ENCODE data around the gene RABGEF1. TPM values are rescaled to one million over a fixed set of nuclear protein-coding genes. Genes with fewer than 3 reads are reported as not detected.
"Not testable (repeated sequence)": the region's sequence is repeated elsewhere in the genome, so short reads cannot be mapped to it uniquely, and the experiment has no call there.

The RABGEF1 gene
- total RNA-seq, result 10 to 100 TPM; 24.7 to 25.8 TPM

DNA sequence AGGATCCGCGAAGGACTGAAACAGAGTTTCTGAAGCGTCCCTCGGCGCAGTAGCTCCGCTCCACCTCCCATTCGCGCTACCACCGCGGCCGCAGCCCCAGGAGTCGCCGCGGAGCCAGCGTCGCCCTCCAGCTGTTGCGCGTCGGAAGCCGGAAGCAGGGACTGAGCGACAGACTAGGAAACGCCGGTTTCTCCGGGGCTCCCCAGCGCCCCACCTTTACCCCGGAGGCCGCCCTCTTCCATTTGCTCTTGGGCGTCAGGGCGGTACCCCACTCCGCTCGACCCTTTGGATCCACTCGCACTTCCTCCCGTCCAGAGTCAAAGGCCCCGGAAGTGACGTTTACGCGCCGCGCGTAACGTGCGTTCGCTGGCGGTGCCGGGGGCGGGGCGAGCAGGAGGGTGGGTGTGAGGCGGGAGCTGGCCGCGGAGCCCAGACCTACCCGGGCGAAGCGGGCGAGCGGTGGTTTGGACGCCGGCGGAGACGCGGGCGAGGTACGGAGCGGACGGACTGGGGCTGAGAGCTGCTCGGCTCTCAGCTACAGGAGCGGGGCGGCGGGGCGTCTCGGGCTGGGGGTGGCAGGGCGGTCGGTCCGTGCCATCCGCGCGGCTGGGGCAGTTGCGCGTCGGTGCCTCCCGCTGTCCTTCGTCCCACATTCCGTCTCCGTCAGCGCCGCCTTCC lies at the start of gene RABGEF1:
TSS of gene RABGEF1 (plus strand) at position 432 of the 678 bp plus-strand sequence. CDS start 31,167 bp downstream, outside the sequence.
- POLR2A ChIA-PET, result interaction anchor here (0.7 to 2.5 kb wide), 11 partner anchors 46 to 626 kb away, joined by 3 to 17 read pairs (median 6); partner anchors contain the start of genes CRCP, KCTD7 and SBDS
- Mint-ChIP-seq H3K9me3 (peaks cover 10% of the 10 kb centered on the region), H3K27ac (peak within 1 kb of the TSS; percentile 99), H3K4me3 (peak within 1 kb of the TSS; percentile 96), H3K36me3 (peaks cover 23% of the 10 kb centered on the region), H3K27me3 (no peaks in the 10 kb centered on the region), H3K4me1 (peaks cover 10% of the 10 kb centered on the region)
- DNase-seq, result peak; percentile 97
- ATAC-seq (ENCODE audit: low read depth), result peak; percentile 96

DNA sequence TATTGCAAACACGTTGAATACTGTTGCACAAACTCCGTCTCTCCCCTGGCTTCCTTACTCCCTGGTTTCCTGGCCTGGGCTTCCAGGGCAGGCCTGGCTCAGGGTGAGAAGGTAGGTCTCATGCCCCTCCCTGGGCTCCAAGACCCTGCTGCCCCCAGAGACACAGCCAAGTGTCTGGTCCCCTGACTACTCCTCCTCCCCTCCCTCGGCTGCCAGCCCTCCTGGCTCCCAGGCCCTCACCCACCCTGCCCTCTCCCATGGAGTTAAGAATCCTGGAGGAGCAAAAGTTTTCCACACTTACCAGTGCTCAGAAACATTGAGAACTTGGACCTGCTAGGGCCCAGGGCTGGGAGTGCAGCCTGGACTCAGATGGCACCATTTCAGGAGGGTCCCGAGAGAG lies 47.2 kb upstream of the RABGEF1 start:
- no peak overlapping the region for H3K27ac Mint-ChIP-seq
- peaks cover 2% of the 10 kb centered on the region for H3K9me3 Mint-ChIP-seq
- no peak for ATAC-seq (ENCODE audit: low read depth)
- H3K27me3 Mint-ChIP-seq, result no peaks in the 10 kb centered on the region
- POLR2A ChIA-PET, result no interaction called here
- H3K4me1 Mint-ChIP-seq, result no peaks in the 10 kb centered on the region
- H3K4me3 Mint-ChIP-seq, result no peak overlapping the region
- no peak for DNase-seq
- H3K36me3 Mint-ChIP-seq, result peaks cover 3% of the 10 kb centered on the region

- Mint-ChIP-seq H3K36me3 (no peaks in the 10 kb centered on the region), H3K9me3 (no peaks in the 10 kb centered on the region), H3K27me3 (no peaks in the 10 kb centered on the region), H3K27ac (no peak overlapping the region), H3K4me1 (no peaks in the 10 kb centered on the region), H3K4me3 (no peak overlapping the region)
- ATAC-seq (ENCODE audit: low read depth) (no peak), DNase-seq (no peak)
- POLR2A ChIA-PET, result interaction anchor here (1.2 kb wide), 1 partner anchor 46 kb away, joined by 3 read pairs; the partner anchor contains the start of gene RABGEF1
Observed at GRCh38 chr7:66694286-66694685, 46.2 kb upstream of the RABGEF1 start.

- not testable (repeated sequence) for H3K27me3 Mint-ChIP-seq, H3K36me3 Mint-ChIP-seq, H3K27ac Mint-ChIP-seq
Observed at GRCh38 chr7:66695417-66695816, 45.1 kb upstream of the RABGEF1 start.

DNA sequence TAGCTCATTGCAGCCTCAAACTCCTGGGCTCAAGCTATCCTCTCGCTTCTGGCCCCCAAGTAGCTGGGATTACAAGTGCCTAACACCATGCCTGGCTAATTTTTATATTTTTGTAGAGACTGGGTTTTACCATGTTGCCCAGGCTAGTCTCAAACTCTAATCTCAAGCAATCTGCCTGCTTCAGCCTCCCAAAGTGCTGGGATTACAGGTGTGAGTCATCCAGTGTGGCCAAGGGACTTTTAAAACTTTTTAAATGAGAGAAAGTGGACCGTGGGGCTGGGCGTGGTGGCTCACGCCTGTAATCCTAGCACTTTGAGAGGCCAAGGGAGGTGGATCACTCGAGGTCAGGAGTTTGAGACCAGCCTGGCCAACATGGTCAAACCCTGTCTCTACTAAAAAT lies 44.4 kb upstream of the RABGEF1 start:
- H3K4me1 Mint-ChIP-seq; ATAC-seq (ENCODE audit: low read depth); H3K27me3 Mint-ChIP-seq; H3K9me3 Mint-ChIP-seq; DNase-seq; H3K27ac Mint-ChIP-seq; H3K4me3 Mint-ChIP-seq; POLR2A ChIA-PET; H3K36me3 Mint-ChIP-seq: not testable (repeated sequence)

More at GRCh38 chr7:66695417-66695816, 45.1 kb upstream of the RABGEF1 start:
- not testable (repeated sequence) for H3K4me1 Mint-ChIP-seq; ATAC-seq (ENCODE audit: low read depth); H3K4me3 Mint-ChIP-seq; DNase-seq; H3K9me3 Mint-ChIP-seq
- POLR2A ChIA-PET, result interaction anchor here (1.2 kb wide), 1 partner anchor 45 kb away, joined by 3 read pairs; the partner anchor contains the start of gene RABGEF1

GRCh38 chr7:66696774-66697191 lies 43.8 kb upstream of the RABGEF1 start:
- H3K9me3 Mint-ChIP-seq, result no peaks in the 10 kb centered on the region
- H3K4me3 Mint-ChIP-seq, result no peak overlapping the region
- no peaks in the 10 kb centered on the region for H3K4me1 Mint-ChIP-seq
- no peaks in the 10 kb centered on the region for H3K27me3 Mint-ChIP-seq
- no peak for DNase-seq
- no peak for ATAC-seq (ENCODE audit: low read depth)
- no peak overlapping the region for H3K27ac Mint-ChIP-seq
- POLR2A ChIA-PET, result no interaction called here
- H3K36me3 Mint-ChIP-seq, result no peaks in the 10 kb centered on the region

DNA sequence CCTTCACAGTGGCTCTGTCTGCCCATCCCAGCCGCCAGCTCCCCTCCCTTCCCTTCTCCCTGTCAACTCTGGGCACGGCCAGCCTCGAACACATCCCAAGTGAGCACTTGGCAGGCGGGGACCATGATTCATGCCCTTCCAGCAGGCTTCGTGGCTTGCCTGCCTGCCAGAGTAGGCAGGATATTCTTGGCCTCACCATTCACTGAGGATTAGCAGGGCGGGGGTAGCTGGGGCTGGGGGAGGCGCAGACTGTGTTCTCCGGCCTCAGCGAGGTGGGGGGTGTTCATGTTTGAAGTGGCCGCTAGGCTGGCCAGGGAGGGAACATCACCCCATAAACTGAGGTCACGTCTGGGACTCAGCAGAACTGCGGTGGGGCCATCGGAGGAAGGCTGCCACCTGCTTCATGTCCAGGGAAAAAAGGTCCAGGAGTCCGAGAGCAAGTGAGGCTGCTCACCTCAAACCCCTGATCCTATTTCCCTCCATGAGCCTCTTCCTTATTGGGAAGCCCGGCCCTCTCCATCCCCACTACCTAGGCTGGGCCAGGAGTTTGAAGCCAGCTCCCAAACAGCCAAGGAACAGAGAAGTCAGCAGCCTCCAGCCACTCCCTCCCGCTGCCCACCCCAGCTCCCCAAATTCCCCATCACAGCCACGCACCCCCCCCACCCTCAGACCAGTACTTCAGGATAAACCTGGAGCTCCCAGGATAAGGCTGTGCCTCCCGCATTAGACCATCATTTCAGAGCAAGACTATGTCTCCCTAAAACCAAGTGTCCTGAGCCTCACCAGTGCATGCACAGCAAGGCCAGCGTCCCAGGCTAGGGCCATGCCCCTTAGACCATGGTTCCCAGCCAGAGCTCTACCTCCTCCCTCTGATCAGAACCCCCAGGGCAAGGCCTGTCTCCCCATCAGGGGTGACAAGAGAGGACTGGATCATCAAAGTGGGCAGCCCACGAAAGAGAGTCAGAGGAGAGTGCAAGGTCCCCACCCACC lies 42.8 kb upstream of the RABGEF1 start:
- Mint-ChIP-seq H3K27ac (no peak overlapping the region), H3K9me3 (no peaks in the 10 kb centered on the region), H3K27me3 (no peaks in the 10 kb centered on the region), H3K4me3 (no peak overlapping the region), H3K36me3 (peaks cover 3% of the 10 kb centered on the region), H3K4me1 (no peaks in the 10 kb centered on the region)
- ATAC-seq (ENCODE audit: low read depth) (no peak), DNase-seq (no peak)
- POLR2A ChIA-PET, result no interaction called here

GRCh38 chr7:66698652-66699205 lies 41.8 kb upstream of the RABGEF1 start:
- H3K27ac Mint-ChIP-seq, result no peak overlapping the region
- DNase-seq (no peak), ATAC-seq (ENCODE audit: low read depth) (no peak)
- POLR2A ChIA-PET, result no interaction called here
- no peaks in the 10 kb centered on the region for H3K27me3 Mint-ChIP-seq
- H3K4me1 Mint-ChIP-seq, result no peaks in the 10 kb centered on the region
- H3K36me3 Mint-ChIP-seq, result peaks cover 3% of the 10 kb centered on the region
- H3K9me3 Mint-ChIP-seq, result no peaks in the 10 kb centered on the region
- no peak overlapping the region for H3K4me3 Mint-ChIP-seq

DNA sequence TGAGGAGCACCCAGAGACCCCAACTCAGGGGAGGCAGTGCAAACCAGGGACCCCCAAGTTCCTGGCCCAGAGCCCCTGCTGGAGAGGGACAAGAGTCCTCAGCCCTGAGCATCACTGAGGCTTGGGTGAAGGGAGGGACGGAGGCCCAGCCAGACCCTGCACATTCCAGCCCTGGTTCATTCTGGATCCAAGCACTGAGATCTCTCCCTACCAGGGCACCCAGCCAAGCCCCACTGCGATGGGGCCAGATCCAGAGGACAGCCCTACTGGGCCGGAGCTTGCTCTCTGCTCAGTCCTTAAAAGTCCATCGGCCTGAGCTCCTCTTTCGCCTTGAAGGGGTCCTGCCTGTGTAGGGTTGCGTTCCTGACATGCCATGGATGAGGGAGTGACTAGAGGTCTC lies 40.5 kb upstream of the RABGEF1 start:
- no peak overlapping the region for H3K27ac Mint-ChIP-seq
- H3K4me3 Mint-ChIP-seq, result no peak overlapping the region

GRCh38 chr7:66700633-66701131 lies 39.9 kb upstream of the RABGEF1 start:
- Mint-ChIP-seq H3K4me1 (no peaks in the 10 kb centered on the region), H3K36me3 (peaks cover 3% of the 10 kb centered on the region), H3K4me3 (no peak overlapping the region), H3K9me3 (no peaks in the 10 kb centered on the region), H3K27me3 (no peaks in the 10 kb centered on the region), H3K27ac (no peak overlapping the region)
- ATAC-seq (ENCODE audit: low read depth), result no peak
- DNase-seq, result no peak
- POLR2A ChIA-PET, result no interaction called here

More for the DNA sequence above, 40.5 kb upstream of the RABGEF1 start:
- H3K36me3 Mint-ChIP-seq, result peaks cover 3% of the 10 kb centered on the region
- no peaks in the 10 kb centered on the region for H3K9me3 Mint-ChIP-seq
- ATAC-seq (ENCODE audit: low read depth) (no peak), DNase-seq (no peak)
- POLR2A ChIA-PET, result no interaction called here
- no peaks in the 10 kb centered on the region for H3K4me1 Mint-ChIP-seq
- no peaks in the 10 kb centered on the region for H3K27me3 Mint-ChIP-seq

DNA sequence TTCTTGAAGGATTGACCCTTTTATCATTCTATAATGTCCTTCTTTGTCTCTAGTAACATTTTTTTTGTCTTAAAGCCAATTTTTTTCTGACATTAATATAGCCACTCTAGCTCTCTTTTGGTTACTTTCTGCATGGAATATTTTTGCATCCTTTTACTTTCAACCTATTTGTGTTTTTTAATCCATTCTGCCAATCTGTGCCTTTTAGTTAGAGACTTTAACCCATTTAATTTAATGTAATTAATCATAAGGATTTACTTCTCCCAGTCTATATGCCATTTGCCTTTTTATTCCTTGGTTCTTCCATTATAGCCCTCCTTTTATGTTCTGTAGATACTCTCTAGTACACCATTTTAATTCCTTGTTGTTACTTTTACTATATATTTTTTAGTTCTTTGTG lies 32.7 kb upstream of the RABGEF1 start:
- DNase-seq, result no peak
- POLR2A ChIA-PET, result no interaction called here
- Mint-ChIP-seq H3K4me3 (no peak overlapping the region), H3K27ac (no peak overlapping the region), H3K9me3 (no peaks in the 10 kb centered on the region), H3K36me3 (peaks cover 10% of the 10 kb centered on the region), H3K4me1 (no peaks in the 10 kb centered on the region), H3K27me3 (no peaks in the 10 kb centered on the region)
- no peak for ATAC-seq (ENCODE audit: low read depth)

DNA sequence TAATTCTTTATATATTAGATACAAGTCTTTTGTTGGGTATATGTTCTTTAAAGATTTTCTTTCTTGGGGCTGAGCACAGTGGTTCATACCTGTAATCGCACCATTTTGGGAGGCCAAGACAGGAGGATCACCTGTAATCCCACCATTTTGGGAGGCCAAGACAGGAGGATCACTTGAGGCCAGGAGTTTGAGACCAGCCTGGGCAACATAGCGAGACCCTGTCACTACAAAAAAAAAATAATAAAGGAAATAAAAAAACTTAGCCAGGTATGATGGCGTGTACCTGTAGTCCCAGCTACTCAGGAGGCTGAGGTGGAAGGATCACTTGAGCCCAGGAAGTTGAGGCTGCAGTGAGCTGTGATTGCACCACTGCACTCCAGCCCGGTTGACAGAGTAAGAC lies 29.8 kb upstream of the RABGEF1 start:
- H3K36me3 Mint-ChIP-seq, result peaks cover 30% of the 10 kb centered on the region
- DNase-seq; H3K27ac Mint-ChIP-seq; H3K4me3 Mint-ChIP-seq; H3K4me1 Mint-ChIP-seq; POLR2A ChIA-PET; H3K9me3 Mint-ChIP-seq; ATAC-seq (ENCODE audit: low read depth); H3K27me3 Mint-ChIP-seq: not testable (repeated sequence)

- no peak overlapping the region for H3K27ac Mint-ChIP-seq
- H3K27me3 Mint-ChIP-seq, result no peaks in the 10 kb centered on the region
- peaks cover 1% of the 10 kb centered on the region for H3K4me1 Mint-ChIP-seq
- ATAC-seq (ENCODE audit: low read depth) (no peak), DNase-seq (no peak)
- no peak overlapping the region for H3K4me3 Mint-ChIP-seq
- POLR2A ChIA-PET, result no interaction called here
- H3K9me3 Mint-ChIP-seq, result peaks cover 8% of the 10 kb centered on the region
- peaks cover 31% of the 10 kb centered on the region for H3K36me3 Mint-ChIP-seq
Observed at GRCh38 chr7:66713687-66714086, 26.8 kb upstream of the RABGEF1 start.
